NCI-H526 treated with DMSO at 0.1 percent for 48 hours (cell line): ENCODE data around the gene KLHL1.

Source experiments
- DNase-seq: peaks from one replicate; lab custom pipeline; 2025; lab: John Stamatoyannopoulos, UW

Gene KLHL1

DNA sequence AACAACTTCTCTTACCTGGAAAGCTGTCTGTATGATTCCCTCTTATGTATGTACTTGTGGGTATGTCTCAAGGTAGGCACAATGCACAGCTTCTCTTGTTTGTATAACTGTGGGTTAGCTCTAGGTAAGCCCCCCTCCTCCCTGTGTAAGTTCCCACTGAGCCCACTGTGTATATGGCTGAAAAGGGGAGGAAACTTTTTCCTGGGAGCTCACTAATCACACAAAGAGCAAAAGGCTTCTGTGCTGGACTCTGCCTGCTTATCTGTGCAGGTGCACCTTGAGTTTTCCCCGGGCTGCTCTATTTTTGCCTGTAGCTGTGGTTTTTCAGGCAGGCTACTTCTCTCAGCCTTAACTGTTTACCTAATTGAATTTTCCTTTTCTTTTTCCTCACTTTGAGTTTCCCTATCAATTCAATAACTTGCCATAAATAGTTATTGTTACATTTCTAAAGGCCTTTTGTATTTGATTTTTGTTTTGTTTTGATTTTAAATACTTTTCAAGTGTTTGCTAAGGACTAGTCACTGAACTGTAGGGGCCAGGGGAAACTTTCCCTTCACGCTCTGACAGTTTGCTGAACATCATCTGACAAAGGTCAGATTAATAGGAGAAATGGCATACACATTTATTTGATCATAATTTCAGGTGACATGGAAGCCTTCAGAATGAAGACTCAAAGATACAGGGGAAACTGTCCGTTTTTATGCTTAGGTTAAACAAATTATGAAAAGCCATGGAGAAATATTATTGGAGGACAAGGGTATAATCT, 424.1 kb downstream of the KLHL1 start:
- no peak for DNase-seq

DNA sequence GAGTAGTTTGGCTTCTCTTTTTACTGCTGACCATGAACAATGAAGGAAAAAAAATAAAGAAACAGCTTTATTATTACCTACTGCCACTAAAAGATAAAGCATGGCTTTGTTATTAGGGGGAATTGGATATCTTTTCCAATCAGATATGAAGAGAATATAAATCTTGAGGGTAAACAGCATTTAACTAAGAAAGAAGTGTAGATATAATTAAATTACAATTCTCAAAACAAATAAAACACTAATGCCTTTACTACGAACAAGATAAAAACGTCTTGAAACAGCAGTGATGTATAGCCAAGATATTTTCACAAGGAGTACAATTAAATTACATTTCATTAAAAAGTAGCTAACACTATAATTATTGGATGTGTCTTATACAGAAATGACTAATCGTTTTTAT, 426.5 kb downstream of the KLHL1 start:
- DNase-seq = no peak

DNA sequence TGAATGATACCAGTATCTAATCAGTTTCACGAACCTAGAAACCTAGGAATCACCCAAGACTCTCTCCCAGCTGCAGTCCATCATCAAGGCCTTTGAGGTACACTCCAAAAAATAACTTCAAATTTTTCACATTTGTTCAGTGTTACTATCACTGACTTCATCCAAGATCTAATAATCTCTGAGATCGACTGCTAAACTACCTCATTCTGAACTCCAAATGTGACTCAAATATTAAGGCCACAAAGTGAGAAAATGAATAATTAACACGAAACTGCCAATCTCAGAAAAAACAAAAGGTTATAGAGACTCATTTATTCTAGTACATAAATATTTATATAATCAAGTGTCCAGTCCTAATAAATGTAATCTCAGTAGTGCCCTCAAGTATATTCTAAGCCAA, 430.9 kb downstream of the KLHL1 start:
- no peak for DNase-seq

DNA sequence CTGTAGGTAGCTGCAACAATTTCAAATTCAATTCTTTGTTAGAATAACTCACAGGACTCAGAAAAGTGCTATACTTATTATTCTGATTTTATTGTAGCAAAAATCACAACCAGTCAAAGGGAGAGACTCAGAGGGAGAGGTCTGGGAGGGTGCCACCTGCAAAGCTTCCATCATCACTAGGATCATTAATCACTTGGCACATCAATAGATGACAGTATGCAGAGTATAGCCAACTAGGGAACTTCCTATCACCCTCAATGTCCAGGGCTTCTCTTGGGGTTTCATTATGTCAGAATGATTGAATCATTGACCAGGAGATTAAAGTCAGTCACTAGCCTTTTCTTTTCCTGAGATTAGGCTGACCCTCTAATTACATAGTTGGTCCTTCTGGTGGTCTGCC, 432.0 kb downstream of the KLHL1 start:
- no peak for DNase-seq

DNA sequence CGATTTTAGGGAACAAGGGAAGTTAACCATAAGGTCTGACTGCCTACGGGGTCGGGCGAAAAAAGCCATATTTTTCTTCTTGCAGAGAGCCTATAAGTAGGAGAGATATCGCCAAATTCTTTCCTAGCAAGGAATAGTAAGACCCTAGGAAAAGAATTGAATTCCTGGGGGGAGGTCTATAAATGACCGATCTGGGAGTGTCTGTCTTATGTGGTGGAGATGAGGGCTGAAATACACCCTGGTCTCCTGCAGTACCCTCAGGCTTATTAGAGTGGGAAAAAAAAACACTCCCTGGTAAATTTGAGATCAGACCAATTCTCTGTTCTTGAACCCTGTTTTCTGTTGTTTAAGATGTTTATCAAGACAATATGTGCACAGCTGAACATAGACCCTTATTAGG, 448.1 kb downstream of the KLHL1 start:
- no peak for DNase-seq

DNA sequence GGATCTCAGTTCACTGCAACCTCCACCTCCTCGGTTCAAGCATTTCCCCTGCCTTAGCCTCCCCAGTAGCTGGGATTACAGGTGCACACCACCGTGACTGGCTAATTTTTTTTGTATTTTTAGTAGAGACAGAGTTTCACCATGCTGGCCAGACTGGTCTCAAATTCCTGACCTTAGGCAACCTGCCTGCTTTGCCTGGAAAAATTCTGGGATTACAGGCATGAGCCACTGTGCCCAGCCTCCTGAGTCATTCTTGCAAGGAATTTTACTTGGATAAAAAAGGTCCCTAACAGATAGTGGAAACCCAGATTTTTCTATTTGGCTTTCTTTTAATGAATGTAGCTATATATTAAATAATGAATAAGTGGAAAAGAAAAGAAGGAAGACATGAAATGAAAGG, 450.6 kb downstream of the KLHL1 start:
- no peak for DNase-seq

DNA sequence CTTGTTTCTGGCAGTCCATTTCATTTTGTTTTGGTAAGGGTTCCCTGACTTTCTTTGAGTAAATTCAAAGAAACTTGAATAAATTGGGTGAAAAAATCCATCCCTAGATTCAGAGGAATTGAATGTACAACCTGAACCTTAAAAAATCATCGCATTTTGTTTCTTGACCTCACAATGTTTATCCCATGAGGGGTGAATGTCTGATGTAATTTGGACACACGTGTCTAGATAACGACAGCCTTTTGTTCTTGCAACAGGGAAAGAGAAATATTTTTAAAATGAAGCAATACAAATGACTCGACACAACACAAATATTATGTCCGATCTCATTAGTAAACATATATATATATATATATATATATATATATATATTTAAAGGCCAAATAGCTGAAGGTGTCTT, 453.9 kb downstream of the KLHL1 start:
- DNase-seq = no peak
